ENCODE results near the gene RARRES2.
"Not testable (repeated sequence)": the region's sequence is repeated elsewhere in the genome, so short reads cannot be mapped to it uniquely, and the experiment has no call there.

- TF ChIP-seq, protein P1, sequence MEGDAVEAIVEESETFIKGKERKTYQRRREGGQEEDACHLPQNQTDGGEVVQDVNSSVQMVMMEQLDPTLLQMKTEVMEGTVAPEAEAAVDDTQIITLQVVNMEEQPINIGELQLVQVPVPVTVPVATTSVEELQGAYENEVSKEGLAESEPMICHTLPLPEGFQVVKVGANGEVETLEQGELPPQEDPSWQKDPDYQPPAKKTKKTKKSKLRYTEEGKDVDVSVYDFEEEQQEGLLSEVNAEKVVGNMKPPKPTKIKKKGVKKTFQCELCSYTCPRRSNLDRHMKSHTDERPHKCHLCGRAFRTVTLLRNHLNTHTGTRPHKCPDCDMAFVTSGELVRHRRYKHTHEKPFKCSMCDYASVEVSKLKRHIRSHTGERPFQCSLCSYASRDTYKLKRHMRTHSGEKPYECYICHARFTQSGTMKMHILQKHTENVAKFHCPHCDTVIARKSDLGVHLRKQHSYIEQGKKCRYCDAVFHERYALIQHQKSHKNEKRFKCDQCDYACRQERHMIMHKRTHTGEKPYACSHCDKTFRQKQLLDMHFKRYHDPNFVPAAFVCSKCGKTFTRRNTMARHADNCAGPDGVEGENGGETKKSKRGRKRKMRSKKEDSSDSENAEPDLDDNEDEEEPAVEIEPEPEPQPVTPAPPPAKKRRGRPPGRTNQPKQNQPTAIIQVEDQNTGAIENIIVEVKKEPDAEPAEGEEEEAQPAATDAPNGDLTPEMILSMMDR (IDR thresholded peaks at IDR 0.05) = not testable (repeated sequence)
- TF ChIP-seq POLR2AphosphoS5 (IDR thresholded peaks at IDR 0.05; ENCODE audit: insufficient read depth in 1 of 2, low read depth in 1 of 2) = not testable (repeated sequence)
These were observed 35.1 kb downstream of the RARRES2 start for GRCh38 chr7:150306377-150306776.

All from vagina (tissue), 2 donors.